Neuron (in vitro differentiated cells): ENCODE results near the gene SYNJ2.

Source experiments
- H2AFZ ChIP-seq: one replicate; pipeline ENCODE4 v1.6.1; 2013; ENCODE audit warnings: low read depth, mild to moderate bottlenecking, inconsistent platforms, low read length, moderate library complexity
- H3K27me3 ChIP-seq: one replicate; pipeline ENCODE4 v1.6.1; 2013; ENCODE audit warnings: low read length; ENCODE audit not compliant: insufficient read depth
- H3K36me3 ChIP-seq: one replicate; pipeline ENCODE4 v1.6.1; 2013; ENCODE audit warnings: low read length; ENCODE audit not compliant: insufficient read depth
- H3K4me1 ChIP-seq: one replicate; pipeline ENCODE4 v1.6.1; 2013; ENCODE audit warnings: low read length; ENCODE audit not compliant: insufficient read depth
- H3K4me3 ChIP-seq: 2 replicates; pipeline ENCODE4 v1.5.1; 2013; ENCODE audit warnings: mild to moderate bottlenecking, low read length, moderate library complexity
- H3K9me3 ChIP-seq: one replicate; pipeline ENCODE4 v1.6.1; 2013; ENCODE audit warnings: low read length

The SYNJ2 gene

GRCh38 chr6:158019416-158019815, 37.8 kb downstream of the SYNJ2 start:
- Histone ChIP-seq H3K27me3 (no peaks in the 10 kb centered on the region), H3K4me3 (no peak overlapping the region), H3K36me3 (no peaks in the 10 kb centered on the region), H3K4me1 (no peaks in the 10 kb centered on the region), H3K9me3 (no peaks in the 10 kb centered on the region), H2AFZ (no peak overlapping the region)

GRCh38 chr6:158020272-158020711, 38.6 kb downstream of the SYNJ2 start:
- Histone ChIP-seq H2AFZ (no peak overlapping the region), H3K9me3 (no peaks in the 10 kb centered on the region), H3K36me3 (no peaks in the 10 kb centered on the region), H3K4me3 (no peak overlapping the region), H3K27me3 (no peaks in the 10 kb centered on the region), H3K4me1 (no peaks in the 10 kb centered on the region)

- H3K9me3 ChIP-seq = no peaks in the 10 kb centered on the region
- H3K36me3 ChIP-seq = no peaks in the 10 kb centered on the region
- H3K27me3 ChIP-seq = no peaks in the 10 kb centered on the region
- H3K4me3 ChIP-seq = no peak overlapping the region
- H2AFZ ChIP-seq = no peak overlapping the region
- H3K4me1 ChIP-seq = no peaks in the 10 kb centered on the region
These were observed 39.1 kb downstream of the SYNJ2 start for GRCh38 chr6:158020811-158021210.

GRCh38 chr6:158021376-158021775, 39.7 kb downstream of the SYNJ2 start:
- no peaks in the 10 kb centered on the region for H3K27me3 ChIP-seq
- H3K4me3 ChIP-seq = no peak overlapping the region
- H3K9me3 ChIP-seq = no peaks in the 10 kb centered on the region
- no peaks in the 10 kb centered on the region for H3K36me3 ChIP-seq
- H3K4me1 ChIP-seq = no peaks in the 10 kb centered on the region
- H2AFZ ChIP-seq = no peak overlapping the region

GRCh38 chr6:158021814-158022748, 40.4 kb downstream of the SYNJ2 start:
- no peaks in the 10 kb centered on the region for H3K4me1 ChIP-seq
- no peaks in the 10 kb centered on the region for H3K9me3 ChIP-seq
- H3K36me3 ChIP-seq = no peaks in the 10 kb centered on the region
- no peak overlapping the region for H3K4me3 ChIP-seq
- H3K27me3 ChIP-seq = no peaks in the 10 kb centered on the region
- H2AFZ ChIP-seq = no peak overlapping the region

- no peaks in the 10 kb centered on the region for H3K4me1 ChIP-seq
- no peak overlapping the region for H2AFZ ChIP-seq
- no peak overlapping the region for H3K4me3 ChIP-seq
- H3K27me3 ChIP-seq = no peaks in the 10 kb centered on the region
- no peaks in the 10 kb centered on the region for H3K36me3 ChIP-seq
- H3K9me3 ChIP-seq = no peaks in the 10 kb centered on the region
These were observed 41.3 kb downstream of the SYNJ2 start for GRCh38 chr6:158022749-158023596.

- H3K4me3 ChIP-seq = no peak overlapping the region
- H3K4me1 ChIP-seq = no peaks in the 10 kb centered on the region
- H2AFZ ChIP-seq = no peak overlapping the region
These were observed 41.9 kb downstream of the SYNJ2 start for GRCh38 chr6:158023597-158023939.

GRCh38 chr6:158024566-158025297, 43.1 kb downstream of the SYNJ2 start:
- Histone ChIP-seq H3K36me3 (no peaks in the 10 kb centered on the region), H3K4me3 (no peak overlapping the region)

More at GRCh38 chr6:158023597-158023939, 41.9 kb downstream of the SYNJ2 start:
- no peaks in the 10 kb centered on the region for H3K27me3 ChIP-seq
- H3K9me3 ChIP-seq = no peaks in the 10 kb centered on the region
- H3K36me3 ChIP-seq = no peaks in the 10 kb centered on the region

GRCh38 chr6:158026054-158026900, 44.6 kb downstream of the SYNJ2 start:
- Histone ChIP-seq H3K36me3 (no peaks in the 10 kb centered on the region), H3K4me3 (no peak overlapping the region), H3K9me3 (no peaks in the 10 kb centered on the region), H2AFZ (no peak overlapping the region), H3K27me3 (no peaks in the 10 kb centered on the region), H3K4me1 (no peaks in the 10 kb centered on the region)

More at GRCh38 chr6:158024566-158025297, 43.1 kb downstream of the SYNJ2 start:
- no peak overlapping the region for H2AFZ ChIP-seq
- no peaks in the 10 kb centered on the region for H3K27me3 ChIP-seq
- H3K9me3 ChIP-seq = no peaks in the 10 kb centered on the region
- H3K4me1 ChIP-seq = no peaks in the 10 kb centered on the region

- Histone ChIP-seq H3K4me1 (peaks cover 8% of the 10 kb centered on the region), H3K9me3 (no peaks in the 10 kb centered on the region), H3K36me3 (no peaks in the 10 kb centered on the region), H3K4me3 (no peak overlapping the region), H3K27me3 (no peaks in the 10 kb centered on the region), H2AFZ (no peak overlapping the region)
These were observed 45.4 kb downstream of the SYNJ2 start for GRCh38 chr6:158026901-158027589.

GRCh38 chr6:158027590-158028285, 46.1 kb downstream of the SYNJ2 start:
- Histone ChIP-seq H2AFZ (no peak overlapping the region), H3K4me3 (no peak overlapping the region), H3K27me3 (no peaks in the 10 kb centered on the region), H3K36me3 (no peaks in the 10 kb centered on the region), H3K9me3 (no peaks in the 10 kb centered on the region), H3K4me1 (peaks cover 13% of the 10 kb centered on the region)
